GM12875 (cell line): ENCODE results near the gene SLC11A1.

Experiments
- H3K4me3 ChIP-seq: one replicate; pipeline ENCODE4 v1.5.1; 2011; ENCODE audit warnings: low read depth, low read length, control low read depth
- TF ChIP-seq, protein P1 (sequence below): IDR thresholded peaks from 2 replicates; pipeline ENCODE4 v1.5.1; 2011; ENCODE audit warnings: low read depth, mild to moderate bottlenecking, control low read depth, inconsistent platforms, low read length, moderate library complexity, borderline replicate concordance; ENCODE audit not compliant: insufficient read depth

SLC11A1 gene

GRCh38 chr2:218435003-218435982, 53.2 kb downstream of the SLC11A1 start:
- TF ChIP-seq, protein P1, sequence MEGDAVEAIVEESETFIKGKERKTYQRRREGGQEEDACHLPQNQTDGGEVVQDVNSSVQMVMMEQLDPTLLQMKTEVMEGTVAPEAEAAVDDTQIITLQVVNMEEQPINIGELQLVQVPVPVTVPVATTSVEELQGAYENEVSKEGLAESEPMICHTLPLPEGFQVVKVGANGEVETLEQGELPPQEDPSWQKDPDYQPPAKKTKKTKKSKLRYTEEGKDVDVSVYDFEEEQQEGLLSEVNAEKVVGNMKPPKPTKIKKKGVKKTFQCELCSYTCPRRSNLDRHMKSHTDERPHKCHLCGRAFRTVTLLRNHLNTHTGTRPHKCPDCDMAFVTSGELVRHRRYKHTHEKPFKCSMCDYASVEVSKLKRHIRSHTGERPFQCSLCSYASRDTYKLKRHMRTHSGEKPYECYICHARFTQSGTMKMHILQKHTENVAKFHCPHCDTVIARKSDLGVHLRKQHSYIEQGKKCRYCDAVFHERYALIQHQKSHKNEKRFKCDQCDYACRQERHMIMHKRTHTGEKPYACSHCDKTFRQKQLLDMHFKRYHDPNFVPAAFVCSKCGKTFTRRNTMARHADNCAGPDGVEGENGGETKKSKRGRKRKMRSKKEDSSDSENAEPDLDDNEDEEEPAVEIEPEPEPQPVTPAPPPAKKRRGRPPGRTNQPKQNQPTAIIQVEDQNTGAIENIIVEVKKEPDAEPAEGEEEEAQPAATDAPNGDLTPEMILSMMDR: no peak
- H3K4me3 ChIP-seq: no peak overlapping the region

DNA sequence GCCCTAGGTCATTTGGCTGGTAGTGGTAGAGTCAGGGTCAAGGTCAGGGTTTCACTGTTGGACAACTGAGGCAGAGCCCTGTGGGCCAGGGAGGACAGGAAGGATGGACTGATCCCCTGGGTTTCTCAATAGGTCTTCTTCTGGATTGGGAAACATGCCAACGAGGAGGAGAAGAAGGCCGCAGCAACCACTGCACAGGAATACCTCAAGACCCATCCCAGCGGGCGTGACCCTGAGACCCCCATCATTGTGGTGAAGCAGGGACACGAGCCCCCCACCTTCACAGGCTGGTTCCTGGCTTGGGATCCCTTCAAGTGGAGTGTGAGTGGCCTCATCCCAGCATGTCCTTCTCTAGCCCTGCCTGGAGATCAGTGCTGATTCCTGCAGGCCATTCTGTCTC, 54.9 kb downstream of the SLC11A1 start:
- H3K4me3 ChIP-seq: no peak overlapping the region
- TF ChIP-seq, protein P1: no peak

GRCh38 chr2:218437969-218438368, 55.9 kb downstream of the SLC11A1 start:
- TF ChIP-seq, protein P1: no peak
- no peak overlapping the region for H3K4me3 ChIP-seq

- no peak overlapping the region for H3K4me3 ChIP-seq
- TF ChIP-seq, protein P1: no peak
Measured at GRCh38 chr2:218438596-218438995, 56.5 kb downstream of the SLC11A1 start.

DNA sequence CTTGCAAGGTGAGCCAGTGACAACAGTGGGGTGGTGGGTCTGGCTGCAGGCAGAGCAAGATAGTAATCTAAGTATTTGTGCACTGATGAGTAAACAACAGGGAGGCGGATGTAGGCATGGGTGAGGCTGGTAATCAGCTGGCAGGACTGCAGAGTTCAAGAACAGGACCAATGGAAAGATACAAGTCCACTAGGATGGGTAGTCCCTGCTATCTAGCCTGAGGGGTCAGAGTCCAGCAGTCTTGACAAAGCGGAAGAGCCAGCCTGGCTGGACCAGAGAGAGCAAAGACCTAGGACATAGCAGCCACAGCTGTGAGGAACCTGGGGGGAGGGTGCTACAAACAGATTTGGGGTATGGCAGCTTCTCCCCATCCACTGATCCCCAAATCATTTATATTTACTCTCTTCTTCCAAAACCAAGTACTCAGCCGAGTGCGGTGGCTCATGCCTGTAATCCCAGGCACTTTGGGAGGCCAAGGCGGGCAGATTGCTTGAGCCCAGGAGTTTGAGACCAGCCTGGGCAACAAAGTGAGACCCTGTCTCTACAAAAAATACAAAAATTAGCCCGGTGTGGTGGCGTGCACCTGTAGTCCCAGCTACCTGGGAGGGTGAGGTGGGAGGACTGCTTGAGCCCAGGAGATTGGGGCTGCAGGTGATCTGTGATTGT, 62.8 kb downstream of the SLC11A1 start:
- H3K4me3 ChIP-seq: no peak overlapping the region
- TF ChIP-seq, protein P1: no peak

GRCh38 chr2:218445602-218446001, 63.5 kb downstream of the SLC11A1 start:
- H3K4me3 ChIP-seq: no peak overlapping the region
- TF ChIP-seq, protein P1: no peak
